Transverse colon (tissue), 4 donors: ENCODE measurements around the gene SSBP2. TPM values are rescaled to one million over a fixed set of nuclear protein-coding genes. Genes with fewer than 3 reads are reported as not detected.

Experiments
- DNase-seq: peaks from one replicate; pipeline ENCODE4 v3.0.0-alpha.2; 2019
- H3K27ac ChIP-seq, 4 donors: fragments of 200-600 bp; sonication (generic); 2 replicates each; pipeline ENCODE4 v1.5.1; 2016 to 2018; ENCODE audit warnings: inconsistent platforms in 4 of 4
- H3K27me3 ChIP-seq: fragments of 200-600 bp; sonication (generic); 2 replicates; pipeline ENCODE4 v1.5.1; 2017; ENCODE audit warnings: inconsistent platforms
- H3K36me3 ChIP-seq, 4 donors: fragments of 200-600 bp; sonication (generic); 2 replicates each; pipeline ENCODE4 v1.5.1; 2017 to 2019; ENCODE audit warnings: inconsistent platforms in 4 of 4
- H3K4me1 ChIP-seq, 4 donors: fragments of 200-600 bp; sonication (generic); 2 replicates each; pipeline ENCODE4 v1.5.1; 2017 to 2020; ENCODE audit warnings: inconsistent platforms in 4 of 4
- H3K4me3 ChIP-seq, 4 donors: fragments of 200-600 bp; sonication (generic); 1 replicate in 1 of 4; 2 replicates in 3 of 4; pipeline versions ENCODE4 v1.5.1 to v1.6.1; 2017 to 2019; ENCODE audit warnings: inconsistent platforms in 4 of 4
- H3K9me3 ChIP-seq, 2 donors: fragments of 200-600 bp; sonication (generic); 2 replicates each; pipeline ENCODE4 v1.5.1; 2017 to 2019; ENCODE audit warnings: inconsistent platforms in 2 of 2
- CTCF ChIP-seq, 5 experiments: fragments of 200-600 bp in 3 of 5; fragments of 450-650 bp in 2 of 5; sonication (generic) in 3 of 5; IDR thresholded peaks; 1 replicate in 2 of 5; 2 replicates in 3 of 5; pipeline ENCODE4 v1.5.1; 2016 to 2017; ENCODE audit warnings: antibody characterized with exemption in 5 of 5, inconsistent platforms in 3 of 5, mild to moderate bottlenecking in 2 of 5, moderate library complexity in 1 of 5
- EP300 ChIP-seq: sonication (generic); formaldehyde crosslinking; IDR thresholded peaks from one replicate; pipeline ENCODE4 v1.6.1; 2017; ENCODE audit warnings: antibody characterized with exemption, low read depth
- POLR2A ChIP-seq: fragments of 450-650 bp; IDR thresholded peaks from one replicate; pipeline ENCODE4 v1.6.1; 2016; ENCODE audit warnings: antibody characterized with exemption, mild to moderate bottlenecking, moderate library complexity
- POLR2AphosphoS5 ChIP-seq, 3 donors: sonication (generic); formaldehyde crosslinking; IDR thresholded peaks; one replicate each; pipeline ENCODE4 v1.6.1; 2016; ENCODE audit warnings: antibody characterized with exemption in 3 of 3
- WGBS, 2 donors: methylation state at CpG; one replicate each; pipeline ENCODE4 v1.1.5; 2018; ENCODE audit warnings: low coverage in 1 of 2; 5-methylcytosine and 5-hydroxymethylcytosine counted together
- in situ Hi-C, 4 donors: fragments of 200-750 bp; cut with MboI; loops; one replicate each; pipeline versions ENCODE4 v1.15.0 to v1.15.1; 2017; ENCODE audit warnings: low sequenced_read_pairs in 3 of 4, low pct_ligation_motif_present in 1 of 4, low pct_unique_long_range_greater_than_20kb in 1 of 4
- intact Hi-C: fragments of 100-400 bp; cut with DNase I; formaldehyde crosslinking; loops from one replicate; pipeline ENCODE4 v1.15.1; 2023; ENCODE audit warnings: low total_unique reads
- total RNA-seq, 4 donors: library from RNA; depleted of rRNA; stranded (reverse); fragments of >200 nt; gene quantifications; one replicate each; pipeline ENCODE4 v1.1.0, GENCODE V29; 2016

SSBP2 gene
- total RNA-seq, 4 donors from 2014 or later = 22.8 to 50.4 (median 34.4) TPM

- in situ Hi-C loops (loop anchor here (25.0 kb wide), 3 partner anchors 215 to 640 kb away; no protein-coding TSS in a partner anchor), intact Hi-C loops (no loop called here)
- Histone ChIP-seq H3K27ac (no peak overlapping the region), H3K27me3 (no peaks in the 10 kb centered on the region), H3K4me1 (no peaks in the 10 kb centered on the region), H3K36me3 (no peaks in the 10 kb centered on the region), H3K9me3 (no peaks in the 10 kb centered on the region), H3K4me3 (no peak overlapping the region)
- 73 to 91% methylated on average over 1 of the region's 1 CpG for WGBS, 2 donors
- no peak for DNase-seq
- no peak for TF ChIP-seq EP300
These were observed 228.3 kb downstream of the SSBP2 start for GRCh38 chr5:81522571-81522970.

GRCh38 chr5:81520769-81521168 lies 230.1 kb downstream of the SSBP2 start:
- H3K9me3 ChIP-seq = no peaks in the 10 kb centered on the region
- H3K27me3 ChIP-seq = no peaks in the 10 kb centered on the region
- H3K36me3 ChIP-seq = no peaks in the 10 kb centered on the region
- no peak overlapping the region for H3K27ac ChIP-seq
- intact Hi-C loops (no loop called here), in situ Hi-C loops (loop anchor here (25.0 kb wide), 3 partner anchors 217 to 642 kb away; no protein-coding TSS in a partner anchor)
- TF ChIP-seq POLR2A (no peak), EP300 (no peak), POLR2AphosphoS5 (IDR thresholded peaks at IDR 0.05) (no peak), CTCF (IDR thresholded peaks at IDR 0.05) (no peak)
- H3K4me3 ChIP-seq = no peak overlapping the region
- peaks cover 0 to 3% (median 0%) of the 10 kb centered on the region in 4 donors for H3K4me1 ChIP-seq
- no peak for DNase-seq

GRCh38 chr5:81519217-81519905 lies 231.5 kb downstream of the SSBP2 start:
- intact Hi-C loops = no loop called here
- WGBS, 2 donors = 84 to 91% methylated on average over 2 of the region's 2 CpGs

GRCh38 chr5:81517462-81517861 lies 233.4 kb downstream of the SSBP2 start:
- Histone ChIP-seq H3K9me3 (no peaks in the 10 kb centered on the region), H3K27me3 (no peaks in the 10 kb centered on the region), H3K4me3 (no peak overlapping the region), H3K27ac (no peak overlapping the region), H3K4me1 (peaks cover 0 to 3% (median 0%) of the 10 kb centered on the region in 4 donors), H3K36me3 (no peaks in the 10 kb centered on the region)
- no peak for TF ChIP-seq POLR2A
- no peak for TF ChIP-seq EP300
- no peak for TF ChIP-seq POLR2AphosphoS5 (IDR thresholded peaks at IDR 0.05)
- in situ Hi-C loops = loop anchor here (25.0 kb wide), 3 partner anchors 220 to 645 kb away; no protein-coding TSS in a partner anchor
- no peak for DNase-seq
- intact Hi-C loops = no loop called here

More at GRCh38 chr5:81519217-81519905, 231.5 kb downstream of the SSBP2 start:
- Histone ChIP-seq H3K27ac (no peak overlapping the region), H3K4me1 (peaks cover 0 to 3% (median 0%) of the 10 kb centered on the region in 4 donors), H3K27me3 (no peaks in the 10 kb centered on the region), H3K36me3 (no peaks in the 10 kb centered on the region), H3K9me3 (no peaks in the 10 kb centered on the region), H3K4me3 (no peak overlapping the region)
- TF ChIP-seq CTCF (IDR thresholded peaks at IDR 0.05) = no peak
- no peak for TF ChIP-seq POLR2AphosphoS5 (IDR thresholded peaks at IDR 0.05)
- no peak for TF ChIP-seq POLR2A
- TF ChIP-seq EP300 = no peak
- no peak for DNase-seq
- in situ Hi-C loops = loop anchor here (25.0 kb wide), 3 partner anchors 218 to 643 kb away; no protein-coding TSS in a partner anchor

- intact Hi-C loops = no loop called here
- in situ Hi-C loops = loop anchor here (25.0 kb wide), 3 partner anchors 221 to 646 kb away; no protein-coding TSS in a partner anchor
These were observed 234.8 kb downstream of the SSBP2 start for GRCh38 chr5:81516091-81516490.

More at GRCh38 chr5:81516091-81516490, 234.8 kb downstream of the SSBP2 start:
- Histone ChIP-seq H3K9me3 (no peaks in the 10 kb centered on the region), H3K4me3 (no peak overlapping the region), H3K4me1 (peaks cover 0 to 3% (median 0%) of the 10 kb centered on the region in 4 donors), H3K36me3 (no peaks in the 10 kb centered on the region), H3K27ac (no peak overlapping the region), H3K27me3 (no peaks in the 10 kb centered on the region)
- TF ChIP-seq POLR2AphosphoS5 (IDR thresholded peaks at IDR 0.05) = no peak
- TF ChIP-seq POLR2A = no peak
- no peak for TF ChIP-seq EP300
- no peak for TF ChIP-seq CTCF (IDR thresholded peaks at IDR 0.05)
- no peak for DNase-seq
